Stimulated activated CD8-positive, alpha-beta memory T cell treated with anti-CD3 and anti-CD28 coated beads, Interleukin-15, amount 100 ng/mL, for 1 hour (primary cell): Measurements from ENCODE around the gene CLEC14A.

Experiments
- DNase-seq: peaks from one replicate; pipeline ENCODE4 v3.0.0-alpha.2; 2020; ENCODE audit warnings: low read depth

The CLEC14A gene, protein sequence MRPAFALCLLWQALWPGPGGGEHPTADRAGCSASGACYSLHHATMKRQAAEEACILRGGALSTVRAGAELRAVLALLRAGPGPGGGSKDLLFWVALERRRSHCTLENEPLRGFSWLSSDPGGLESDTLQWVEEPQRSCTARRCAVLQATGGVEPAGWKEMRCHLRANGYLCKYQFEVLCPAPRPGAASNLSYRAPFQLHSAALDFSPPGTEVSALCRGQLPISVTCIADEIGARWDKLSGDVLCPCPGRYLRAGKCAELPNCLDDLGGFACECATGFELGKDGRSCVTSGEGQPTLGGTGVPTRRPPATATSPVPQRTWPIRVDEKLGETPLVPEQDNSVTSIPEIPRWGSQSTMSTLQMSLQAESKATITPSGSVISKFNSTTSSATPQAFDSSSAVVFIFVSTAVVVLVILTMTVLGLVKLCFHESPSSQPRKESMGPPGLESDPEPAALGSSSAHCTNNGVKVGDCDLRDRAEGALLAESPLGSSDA

DNA sequence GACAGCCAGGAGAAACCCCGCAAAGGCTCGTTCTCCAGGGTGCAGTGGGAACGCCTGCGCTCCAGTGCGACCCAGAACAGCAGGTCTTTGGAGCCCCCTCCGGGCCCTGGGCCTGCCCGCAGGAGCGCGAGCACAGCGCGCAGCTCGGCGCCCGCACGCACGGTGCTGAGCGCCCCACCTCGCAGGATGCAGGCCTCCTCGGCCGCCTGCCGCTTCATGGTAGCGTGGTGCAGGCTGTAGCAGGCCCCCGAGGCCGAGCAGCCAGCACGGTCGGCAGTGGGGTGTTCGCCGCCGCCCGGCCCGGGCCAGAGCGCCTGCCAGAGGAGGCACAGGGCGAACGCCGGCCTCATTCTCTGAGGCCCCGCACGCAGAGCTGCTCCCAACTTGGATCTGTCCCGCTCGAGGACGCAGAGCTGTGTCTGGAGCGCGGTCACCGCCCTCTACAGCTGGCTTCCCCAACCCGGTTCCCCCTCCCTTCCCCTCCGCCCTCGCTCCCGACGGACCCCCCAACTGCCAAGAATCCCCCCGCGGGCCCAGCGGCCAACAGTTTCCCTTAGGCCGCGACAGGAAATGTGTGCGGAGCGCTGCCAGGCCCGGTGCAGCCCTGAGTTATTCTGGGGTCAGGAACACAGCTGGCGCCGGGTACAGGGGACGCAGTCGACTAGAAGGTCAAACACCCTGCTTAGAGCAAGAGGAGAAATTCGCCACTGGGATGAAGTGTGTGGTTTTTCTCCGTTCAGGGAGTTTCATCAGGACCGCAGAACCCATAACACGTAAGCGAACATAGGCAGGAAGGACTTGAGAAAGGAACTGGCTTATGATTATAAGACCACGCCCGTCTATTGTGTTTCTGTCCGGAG is at the start of gene CLEC14A:
CLEC14A (minus strand) TSS at position 421 of the 860 bp plus-strand sequence; CDS start at position 350, 71 bp downstream.
- no peak for DNase-seq

- DNase-seq, result no peak
Observed at GRCh38 chr14:38302966-38303365, 47.1 kb upstream of the CLEC14A start.

- DNase-seq, result no peak
Observed at GRCh38 chr14:38302034-38302433, 46.1 kb upstream of the CLEC14A start.

DNA sequence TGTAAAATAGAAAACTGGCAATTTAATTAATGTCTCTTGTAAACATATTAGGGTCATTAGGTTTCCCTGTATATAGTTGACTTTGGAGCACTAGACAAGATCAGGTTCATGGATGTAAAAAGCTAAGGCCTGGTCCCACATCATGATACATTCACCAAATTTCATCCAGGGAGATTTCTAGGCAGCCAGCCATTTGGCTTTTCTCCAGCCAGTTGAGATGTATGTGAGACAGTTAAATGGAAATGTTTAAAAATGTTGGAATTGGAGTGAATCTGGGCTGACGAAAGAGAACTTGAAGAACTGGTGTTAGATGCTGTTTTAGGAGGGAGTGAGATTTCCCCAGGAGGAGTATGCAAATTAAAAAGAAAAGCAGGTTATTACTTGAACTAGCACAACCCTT is 41.8 kb upstream of the CLEC14A start:
- DNase-seq, result no peak

DNA sequence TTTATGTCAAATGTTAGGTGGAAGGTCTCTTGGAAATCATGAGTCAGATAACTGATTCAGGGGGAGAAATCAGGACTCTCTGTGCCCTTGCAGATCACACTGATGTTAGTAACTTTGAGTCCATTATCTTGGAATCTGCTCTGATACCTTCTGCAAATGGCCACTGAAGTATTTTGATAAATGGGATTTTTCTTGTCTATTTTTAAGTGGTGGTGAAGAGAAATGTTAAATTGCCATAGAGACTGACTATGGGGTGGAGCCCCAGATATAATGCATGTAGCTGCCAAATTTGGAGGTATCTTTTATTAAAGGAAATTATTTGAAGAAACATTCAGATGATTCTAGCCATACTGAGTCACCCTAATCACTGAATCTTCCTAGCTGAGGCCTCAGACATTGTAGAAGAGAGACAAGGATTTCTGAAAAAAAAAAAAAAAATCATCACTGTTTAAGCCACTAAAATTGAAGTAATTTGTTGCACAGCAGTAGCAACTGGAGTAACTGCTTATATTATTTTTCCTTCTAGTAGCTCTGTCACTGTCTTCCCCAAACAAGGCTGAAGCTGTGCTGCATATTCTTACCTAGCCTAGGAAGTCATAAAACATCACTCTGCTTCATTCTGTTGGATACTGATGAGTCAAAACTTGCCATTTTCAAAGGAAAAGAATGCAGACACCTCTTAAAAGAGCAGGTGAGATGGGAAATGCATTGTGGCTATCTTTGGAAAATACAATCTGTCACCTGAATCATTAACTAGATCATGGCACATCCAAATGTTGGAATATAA is 36.0 kb upstream of the CLEC14A start:
- no peak for DNase-seq

DNA sequence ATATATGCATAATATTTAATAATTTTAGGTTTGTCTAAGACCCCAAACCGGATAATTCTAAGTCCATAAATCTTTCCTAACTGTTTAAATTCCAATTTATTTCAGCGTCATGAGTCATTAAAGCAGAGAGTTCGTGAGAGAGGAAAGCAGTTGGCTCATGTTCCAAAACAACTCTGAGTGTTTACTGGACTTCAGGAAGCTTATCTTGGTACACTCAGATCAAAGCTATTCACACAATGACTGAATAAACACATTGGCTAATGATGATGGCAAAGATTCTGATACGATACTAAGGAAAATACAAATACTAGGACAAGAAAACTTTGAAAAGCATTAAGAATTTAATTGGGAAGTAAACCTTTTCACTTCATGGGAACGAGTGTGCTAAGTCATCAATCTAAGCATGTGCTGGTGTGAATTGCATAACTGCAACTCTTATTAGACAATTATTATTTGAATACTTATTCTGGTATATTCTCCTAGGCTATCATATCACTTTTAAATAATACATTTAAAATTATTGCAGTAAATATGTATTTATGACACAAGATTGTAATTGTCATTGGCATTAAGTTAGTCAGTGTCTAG is 34.8 kb upstream of the CLEC14A start:
- DNase-seq, result no peak

DNA sequence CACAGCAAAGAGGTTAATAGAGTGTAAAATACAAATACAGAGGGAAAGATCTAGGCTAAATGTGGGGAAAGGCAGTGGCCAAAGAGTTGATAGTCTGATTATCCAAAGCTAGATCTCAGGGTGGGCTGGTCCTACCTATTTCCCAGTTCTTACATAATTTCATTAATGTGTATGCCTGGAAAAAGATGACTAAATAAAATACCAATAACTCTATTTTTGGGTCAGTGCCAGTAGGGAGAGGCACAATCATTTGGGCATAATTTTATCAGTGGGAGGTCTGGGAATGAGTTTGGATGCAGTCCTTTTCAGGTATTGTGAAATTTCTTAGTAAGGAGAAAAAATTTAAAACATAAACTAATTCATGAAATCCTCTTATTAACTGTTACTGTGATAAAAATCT is 30.6 kb upstream of the CLEC14A start:
- no peak for DNase-seq

GRCh38 chr14:38285962-38286361 is 30.1 kb upstream of the CLEC14A start:
- DNase-seq, result no peak

DNA sequence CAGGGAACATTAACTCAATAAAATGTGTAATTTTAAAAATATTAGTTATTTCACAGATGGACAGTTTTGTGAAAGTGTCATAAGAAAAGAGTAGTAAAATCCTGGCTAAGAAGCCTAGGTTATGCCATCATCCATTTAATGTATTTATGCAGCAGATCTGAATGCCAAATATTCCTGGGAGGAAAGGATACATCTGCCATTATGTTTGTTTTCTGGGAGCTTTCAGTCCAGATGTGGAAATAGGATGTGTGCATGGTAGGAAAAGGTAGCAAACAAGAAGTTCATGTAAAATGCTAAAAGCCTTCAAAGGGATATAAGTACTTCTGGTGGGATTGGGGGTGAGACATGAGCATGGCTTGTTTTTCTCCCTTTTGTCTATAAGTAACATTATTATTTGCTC is 27.0 kb upstream of the CLEC14A start:
- DNase-seq, result no peak

DNA sequence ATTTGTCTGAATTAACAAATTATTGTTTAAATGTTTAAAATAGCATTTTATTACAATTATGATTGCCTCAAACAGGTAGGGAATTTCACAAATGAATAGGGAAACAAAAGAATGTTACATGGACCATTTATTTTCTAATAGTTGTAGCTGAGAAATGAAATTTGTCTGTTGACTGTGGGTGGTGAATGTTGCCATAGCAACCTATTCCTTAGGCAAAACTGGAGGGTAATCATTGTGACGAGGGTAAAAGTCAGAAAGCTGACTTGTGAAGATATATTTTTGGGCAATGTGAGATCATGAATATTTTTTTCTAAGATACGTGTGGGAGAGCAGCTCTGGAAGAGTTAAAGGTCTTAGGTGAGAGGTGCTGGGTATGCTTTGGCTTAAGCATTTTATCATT is 24.2 kb upstream of the CLEC14A start:
- no peak for DNase-seq

DNA sequence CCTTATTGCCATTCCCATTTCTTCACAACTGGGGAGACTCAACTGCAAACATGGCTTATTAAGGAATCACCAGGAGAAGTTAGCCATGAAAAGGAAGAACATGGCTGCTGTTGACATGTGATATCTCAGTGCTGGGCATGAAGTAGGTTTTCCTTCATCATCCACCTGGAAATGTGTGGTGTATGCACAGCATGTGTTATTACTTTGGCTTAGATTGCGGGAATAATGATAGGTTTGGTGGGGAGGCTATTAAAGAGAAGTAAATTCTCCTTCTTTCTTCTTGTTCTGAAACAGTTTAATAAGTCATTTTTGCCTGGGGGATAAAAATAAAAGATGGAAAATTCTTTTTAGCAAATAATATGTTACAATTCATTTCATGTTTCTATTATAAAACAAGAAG is 23.7 kb upstream of the CLEC14A start:
- DNase-seq, result no peak

GRCh38 chr14:38278035-38278434 is 22.1 kb upstream of the CLEC14A start:
- DNase-seq, result no peak

- no peak for DNase-seq
Observed at GRCh38 chr14:38262844-38263243, 7.0 kb upstream of the CLEC14A start.

DNA sequence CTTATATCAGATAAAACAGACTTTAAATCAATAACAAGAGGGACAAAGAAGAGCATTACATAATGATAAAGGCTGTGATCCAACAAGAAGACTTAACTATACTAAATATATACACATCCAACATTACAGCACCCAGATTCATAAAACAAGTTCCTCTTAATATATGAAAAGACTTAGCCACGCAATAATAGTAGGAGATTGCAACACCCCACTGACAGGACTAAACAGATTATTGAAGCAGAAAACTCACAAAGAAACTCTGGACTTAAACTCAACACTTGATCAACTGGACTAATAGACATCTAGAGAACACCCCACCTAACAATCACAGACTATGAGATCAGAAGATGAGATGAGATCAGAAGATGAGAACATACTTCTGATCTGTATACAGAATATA is 5.7 kb upstream of the CLEC14A start:
- DNase-seq, result no peak

DNA sequence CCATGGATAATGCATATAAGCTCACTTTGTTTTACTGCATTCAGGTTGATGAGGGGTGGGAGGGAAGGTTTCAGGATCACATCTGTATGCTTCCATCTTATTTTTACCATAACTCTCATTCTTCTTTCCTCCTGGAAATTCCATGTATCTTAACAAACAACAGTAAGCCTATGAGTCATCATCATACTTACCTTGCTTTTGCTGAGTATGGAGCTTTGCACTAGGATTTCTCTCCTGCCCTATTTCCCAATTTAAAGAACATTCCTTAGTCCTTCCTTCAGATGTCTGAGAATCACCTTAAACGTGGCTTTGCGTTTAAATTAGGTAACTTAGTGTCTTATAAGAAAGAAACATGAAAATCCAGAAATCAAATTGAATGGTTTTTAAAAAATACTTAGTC is 1.6 kb upstream of the CLEC14A start:
- no peak for DNase-seq

DNA sequence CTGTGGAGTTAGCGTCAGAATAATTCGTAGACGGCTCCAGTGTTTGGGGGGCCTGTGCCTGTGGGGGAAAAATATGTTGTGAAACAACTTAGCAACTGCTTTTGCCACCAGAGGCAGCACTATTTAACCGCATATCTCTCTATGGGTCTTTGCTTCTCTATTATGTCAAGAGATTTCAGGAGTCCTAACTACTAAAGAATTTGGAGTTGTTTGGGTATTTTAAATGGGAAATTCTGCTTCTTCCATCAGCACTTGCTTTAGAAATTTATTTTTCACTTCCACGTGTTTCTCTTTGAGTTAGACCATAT is 594 bp upstream of the CLEC14A start:
- no peak for DNase-seq

DNA sequence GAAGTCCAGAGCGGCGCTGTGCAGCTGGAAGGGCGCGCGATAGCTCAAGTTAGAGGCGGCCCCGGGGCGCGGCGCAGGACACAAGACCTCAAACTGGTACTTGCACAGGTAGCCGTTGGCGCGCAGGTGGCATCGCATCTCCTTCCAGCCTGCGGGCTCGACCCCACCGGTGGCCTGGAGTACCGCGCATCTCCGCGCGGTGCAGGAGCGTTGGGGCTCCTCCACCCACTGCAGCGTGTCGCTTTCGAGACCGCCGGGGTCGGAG is 553 bp downstream of the CLEC14A start:
- no peak for DNase-seq

GRCh38 chr14:38254571-38255407 is 1.1 kb downstream of the CLEC14A start:
- no peak for DNase-seq

- no peak for DNase-seq
Observed at GRCh38 chr14:38253676-38254075, 2.2 kb downstream of the CLEC14A start.

DNA sequence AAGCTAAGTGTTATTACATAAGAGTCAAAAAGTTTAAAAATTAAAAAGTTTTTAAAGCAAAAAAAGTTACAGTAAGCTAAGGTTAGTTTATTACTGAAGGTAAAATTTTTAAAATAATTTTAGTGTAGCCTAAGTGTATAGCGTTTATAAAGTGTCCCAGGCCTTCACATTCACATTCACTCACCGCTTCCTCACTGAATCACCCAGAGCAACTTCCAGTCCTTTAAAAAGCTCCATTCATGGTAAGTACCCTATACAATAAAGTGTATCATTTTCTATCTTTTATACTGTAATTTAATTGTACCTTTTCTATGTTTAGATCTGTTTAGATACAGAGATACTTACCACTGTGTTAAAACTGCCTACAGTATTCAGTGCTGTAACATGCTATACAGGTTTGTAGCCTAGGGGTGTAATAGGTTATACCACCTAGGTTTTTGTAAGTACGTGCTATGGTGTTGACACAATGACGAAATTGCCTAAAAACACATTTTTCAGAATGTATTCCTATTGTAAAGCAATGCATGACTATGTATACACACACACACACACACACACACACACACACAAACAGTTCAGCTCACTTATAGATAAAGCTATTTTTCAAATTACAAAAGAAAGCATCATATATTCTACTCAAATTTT is 3.7 kb downstream of the CLEC14A start:
- DNase-seq, result no peak

DNA sequence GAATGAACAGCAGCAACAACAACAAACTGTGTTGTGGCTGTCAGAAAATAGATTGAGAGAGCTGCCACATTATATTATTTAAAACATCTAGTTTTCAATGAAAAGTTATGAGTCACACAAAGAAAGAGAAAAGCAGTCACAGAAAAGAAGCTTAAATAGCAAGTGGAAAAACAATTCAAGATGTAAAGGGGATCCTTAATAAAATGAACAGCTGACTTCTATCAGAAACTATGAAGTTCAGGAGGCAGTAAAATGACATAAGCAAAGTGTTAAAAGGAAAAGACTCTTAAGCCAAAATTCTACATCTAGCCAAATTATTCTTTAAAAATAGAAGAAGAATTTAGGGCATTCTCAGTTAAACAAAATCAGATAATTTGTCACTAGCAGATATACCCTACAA is 5.6 kb downstream of the CLEC14A start:
- DNase-seq, result no peak
